ENCODE data around the gene DAZAP2.
"Not testable (repeated sequence)": the region's sequence is repeated elsewhere in the genome, so short reads cannot be mapped to it uniquely, and the experiment has no call there.

Gene DAZAP2

GRCh38 chr12:51225234-51225633 lies 13.4 kb upstream of the DAZAP2 start:
- Histone ChIP-seq H3K27me3 (ENCODE audit: control insufficient read depth in 5 of 5, insufficient read depth in 4 of 5, low read length in 5 of 5) (no peaks in the 10 kb centered on the region), H3K36me3 (ENCODE audit: control insufficient read depth in 5 of 5, insufficient read depth in 5 of 5, low read length in 5 of 5) (no peaks in the 10 kb centered on the region), H3K4me1 (ENCODE audit: control insufficient read depth in 5 of 5, insufficient read depth in 5 of 5, low read length in 5 of 5) (peaks cover 0 to 3% (median 0%) of the 10 kb centered on the region in 5 donors), H3K9ac (ENCODE audit: low read length in 5 of 5) (no peak overlapping the region), H3K9me3 (ENCODE audit: control insufficient read depth in 5 of 5, low read length in 5 of 5) (no peaks in the 10 kb centered on the region), H3K4me3 (ENCODE audit: low read depth in 1 of 5, low read length in 5 of 5) (no peak overlapping the region), H3K27ac (ENCODE audit: low read depth, low read length) (no peak overlapping the region)

DNA sequence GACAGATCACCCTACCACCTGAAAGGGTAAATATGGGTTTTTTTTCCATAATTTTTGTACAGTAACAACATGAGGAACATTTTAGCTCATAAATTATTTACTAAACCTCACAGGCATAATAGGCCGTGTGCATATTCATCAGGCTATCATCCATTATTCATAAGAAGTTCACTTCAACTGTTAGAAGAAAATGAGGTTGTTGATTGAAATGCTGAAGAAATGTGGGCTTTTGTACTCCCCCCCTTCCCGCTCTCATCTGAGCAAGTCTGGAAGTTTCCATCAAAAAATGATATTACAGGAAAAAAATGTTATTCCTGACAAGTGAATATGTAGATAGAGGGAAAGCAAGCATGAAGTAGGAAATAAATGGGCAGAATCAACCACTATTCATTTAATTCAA lies 12.9 kb upstream of the DAZAP2 start:
- H3K27ac ChIP-seq (ENCODE audit: low read depth, low read length): no peak overlapping the region
- H3K4me1 ChIP-seq (ENCODE audit: control insufficient read depth in 5 of 5, insufficient read depth in 5 of 5, low read length in 5 of 5): peaks cover 0 to 3% (median 0%) of the 10 kb centered on the region in 5 donors
- no peak overlapping the region for H3K4me3 ChIP-seq (ENCODE audit: low read depth in 1 of 5, low read length in 5 of 5)
- no peak overlapping the region for H3K9ac ChIP-seq (ENCODE audit: low read length in 5 of 5)
- H3K36me3 ChIP-seq (ENCODE audit: control insufficient read depth in 5 of 5, insufficient read depth in 5 of 5, low read length in 5 of 5): no peaks in the 10 kb centered on the region
- H3K27me3 ChIP-seq (ENCODE audit: control insufficient read depth in 5 of 5, insufficient read depth in 4 of 5, low read length in 5 of 5): no peaks in the 10 kb centered on the region
- H3K9me3 ChIP-seq (ENCODE audit: control insufficient read depth in 5 of 5, low read length in 5 of 5): no peaks in the 10 kb centered on the region

- H3K36me3 ChIP-seq (ENCODE audit: control insufficient read depth in 5 of 5, insufficient read depth in 5 of 5, low read length in 5 of 5); H3K9me3 ChIP-seq (ENCODE audit: control insufficient read depth in 5 of 5, low read length in 5 of 5); H3K9ac ChIP-seq (ENCODE audit: low read length in 5 of 5); H3K27ac ChIP-seq (ENCODE audit: low read depth, low read length); H3K4me3 ChIP-seq (ENCODE audit: low read depth in 1 of 5, low read length in 5 of 5); H3K4me1 ChIP-seq (ENCODE audit: control insufficient read depth in 5 of 5, insufficient read depth in 5 of 5, low read length in 5 of 5); H3K27me3 ChIP-seq (ENCODE audit: control insufficient read depth in 5 of 5, insufficient read depth in 4 of 5, low read length in 5 of 5): not testable (repeated sequence)
Observed at GRCh38 chr12:51227112-51227511, 11.5 kb upstream of the DAZAP2 start.

DNA sequence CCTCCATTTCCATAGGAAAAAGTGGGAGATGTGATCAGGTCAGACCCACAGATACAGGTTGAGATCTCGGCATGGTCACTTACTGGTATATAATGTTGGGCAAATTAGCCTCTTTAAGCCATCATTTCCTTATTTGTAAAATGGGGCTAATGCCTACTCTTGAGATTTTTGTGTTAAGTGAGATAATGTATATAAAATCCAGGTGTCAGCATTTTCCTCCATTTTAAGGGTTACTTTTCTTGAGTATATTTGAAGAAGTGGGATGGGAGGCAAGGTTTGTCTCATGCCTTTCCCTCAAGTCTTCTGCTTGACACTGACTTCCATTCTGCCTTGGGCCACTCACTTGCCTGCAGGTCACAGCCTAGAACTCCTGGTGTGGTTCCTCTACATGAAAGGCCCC lies 10.7 kb upstream of the DAZAP2 start:
- Histone ChIP-seq H3K27ac (ENCODE audit: low read depth, low read length) (no peak overlapping the region), H3K9me3 (ENCODE audit: control insufficient read depth in 5 of 5, low read length in 5 of 5) (no peaks in the 10 kb centered on the region), H3K4me1 (ENCODE audit: control insufficient read depth in 5 of 5, insufficient read depth in 5 of 5, low read length in 5 of 5) (no peaks in the 10 kb centered on the region), H3K9ac (ENCODE audit: low read length in 5 of 5) (no peak overlapping the region), H3K27me3 (ENCODE audit: control insufficient read depth in 5 of 5, insufficient read depth in 4 of 5, low read length in 5 of 5) (no peaks in the 10 kb centered on the region), H3K4me3 (ENCODE audit: low read depth in 1 of 5, low read length in 5 of 5) (no peak overlapping the region), H3K36me3 (ENCODE audit: control insufficient read depth in 5 of 5, insufficient read depth in 5 of 5, low read length in 5 of 5) (no peaks in the 10 kb centered on the region)

DNA sequence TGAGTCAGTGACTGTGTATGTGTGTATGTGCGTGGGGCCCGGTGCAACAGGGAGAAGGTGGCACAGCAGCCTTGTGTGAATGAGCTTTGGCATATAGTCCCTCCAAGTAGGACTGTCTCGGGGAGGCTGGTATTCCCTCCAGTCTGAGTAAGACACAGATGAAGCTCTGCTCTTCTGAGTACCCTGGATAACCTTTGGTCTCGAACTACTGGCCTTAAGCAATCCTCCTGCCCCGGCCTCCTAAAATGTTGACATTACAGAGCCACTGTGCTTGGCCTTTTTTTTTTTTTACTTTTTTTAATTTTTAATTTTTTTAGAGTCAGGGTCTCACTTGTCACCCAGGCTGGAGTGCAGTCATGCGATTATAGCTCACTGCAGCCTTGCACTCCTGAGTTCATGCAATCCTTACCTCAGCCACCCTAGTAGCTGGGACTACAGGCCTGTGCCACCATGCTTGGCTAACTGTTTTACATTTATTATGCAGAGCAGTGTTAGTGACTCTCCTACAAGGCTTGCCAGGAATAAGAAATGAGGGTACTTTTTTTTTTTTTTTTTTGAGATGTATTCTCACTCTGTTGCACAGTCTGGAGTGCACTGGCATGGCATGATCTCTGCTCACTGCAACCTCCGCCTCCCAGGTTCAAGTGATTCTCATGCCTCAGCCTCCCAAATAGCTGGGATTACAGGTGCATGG lies 9.4 kb upstream of the DAZAP2 start:
- Histone ChIP-seq H3K4me1 (ENCODE audit: control insufficient read depth in 5 of 5, insufficient read depth in 5 of 5, low read length in 5 of 5) (no peaks in the 10 kb centered on the region), H3K4me3 (ENCODE audit: low read depth in 1 of 5, low read length in 5 of 5) (no peak overlapping the region), H3K27me3 (ENCODE audit: control insufficient read depth in 5 of 5, insufficient read depth in 4 of 5, low read length in 5 of 5) (no peaks in the 10 kb centered on the region), H3K27ac (ENCODE audit: low read depth, low read length) (no peak overlapping the region), H3K9me3 (ENCODE audit: control insufficient read depth in 5 of 5, low read length in 5 of 5) (no peaks in the 10 kb centered on the region), H3K9ac (ENCODE audit: low read length in 5 of 5) (no peak overlapping the region), H3K36me3 (ENCODE audit: control insufficient read depth in 5 of 5, insufficient read depth in 5 of 5, low read length in 5 of 5) (no peaks in the 10 kb centered on the region)

GRCh38 chr12:51232642-51233041 lies 6.0 kb upstream of the DAZAP2 start:
- H3K4me3 ChIP-seq (ENCODE audit: low read depth in 1 of 5, low read length in 5 of 5): no peak overlapping the region
- H3K27ac ChIP-seq (ENCODE audit: low read depth, low read length): no peak overlapping the region
- H3K4me1 ChIP-seq (ENCODE audit: control insufficient read depth in 5 of 5, insufficient read depth in 5 of 5, low read length in 5 of 5): no peaks in the 10 kb centered on the region
- H3K9ac ChIP-seq (ENCODE audit: low read length in 5 of 5): no peak overlapping the region
- H3K9me3 ChIP-seq (ENCODE audit: control insufficient read depth in 5 of 5, low read length in 5 of 5): no peaks in the 10 kb centered on the region
- no peaks in the 10 kb centered on the region for H3K36me3 ChIP-seq (ENCODE audit: control insufficient read depth in 5 of 5, insufficient read depth in 5 of 5, low read length in 5 of 5)
- H3K27me3 ChIP-seq (ENCODE audit: control insufficient read depth in 5 of 5, insufficient read depth in 4 of 5, low read length in 5 of 5): no peaks in the 10 kb centered on the region

DNA sequence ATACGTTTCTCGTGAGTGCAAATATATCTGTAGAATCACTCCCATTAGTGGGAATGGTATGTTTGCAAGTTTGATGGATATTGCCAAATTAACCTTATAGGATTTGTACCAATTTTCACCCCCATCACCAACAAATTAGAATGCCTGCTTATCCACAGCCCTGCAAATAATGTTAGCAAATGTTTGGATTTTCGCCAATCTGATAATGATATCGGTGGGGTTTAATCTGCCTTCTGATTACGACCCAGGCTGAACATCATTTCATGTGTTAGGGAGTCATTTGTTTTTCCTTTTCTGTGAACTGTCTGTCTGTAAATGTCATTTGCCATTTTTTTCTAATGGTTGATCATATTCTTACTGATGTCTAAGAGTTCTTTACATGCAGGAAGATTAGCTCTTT lies 4.1 kb upstream of the DAZAP2 start:
- H3K27ac ChIP-seq (ENCODE audit: low read depth, low read length): no peak overlapping the region

DNA sequence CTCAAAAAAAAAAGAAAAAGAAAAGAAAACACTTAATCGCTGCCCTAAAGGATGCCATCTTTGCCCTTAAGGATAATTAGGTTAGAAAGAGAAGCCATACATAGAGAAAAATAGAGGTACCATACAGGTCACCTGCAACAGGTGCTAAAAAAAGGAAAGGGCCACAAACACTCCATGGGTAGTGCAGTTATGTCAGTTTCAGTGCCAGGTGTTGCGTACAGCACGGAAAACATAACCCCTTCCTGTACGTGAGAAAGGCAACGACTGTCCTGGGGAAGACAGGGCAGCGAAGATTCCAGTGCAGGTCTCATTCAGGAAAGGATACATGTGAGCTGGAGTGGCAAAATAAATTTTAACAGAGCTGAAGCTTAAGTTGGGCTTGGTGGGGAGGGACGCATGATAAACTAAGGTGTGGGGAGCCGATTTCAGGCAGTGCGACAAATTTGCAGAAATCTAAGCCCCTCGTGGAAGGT lies 553 bp upstream of the DAZAP2 start:
- H3K9me3 ChIP-seq (ENCODE audit: control insufficient read depth in 5 of 5, low read length in 5 of 5): no peaks in the 10 kb centered on the region
- peaks cover 0 to 35% (median 26%) of the 10 kb centered on the region in 5 donors for H3K4me1 ChIP-seq (ENCODE audit: control insufficient read depth in 5 of 5, insufficient read depth in 5 of 5, low read length in 5 of 5)
- H3K27ac ChIP-seq (ENCODE audit: low read depth, low read length): peak overlapping the region; percentile 100
- no peaks in the 10 kb centered on the region for H3K27me3 ChIP-seq (ENCODE audit: control insufficient read depth in 5 of 5, insufficient read depth in 4 of 5, low read length in 5 of 5)
- peak overlapping the region in 4 of 5 donors; percentile 52 to 100 (median 90) for H3K9ac ChIP-seq (ENCODE audit: low read length in 5 of 5)
- peak overlapping the region; percentile 97 to 100 (median 100) for H3K4me3 ChIP-seq (ENCODE audit: low read depth in 1 of 5, low read length in 5 of 5)
- peaks cover 13 to 30% (median 28%) of the 10 kb centered on the region in 5 donors for H3K36me3 ChIP-seq (ENCODE audit: control insufficient read depth in 5 of 5, insufficient read depth in 5 of 5, low read length in 5 of 5)

More for the DNA sequence above, 4.1 kb upstream of the DAZAP2 start:
- no peak overlapping the region for H3K4me3 ChIP-seq (ENCODE audit: low read depth in 1 of 5, low read length in 5 of 5)
- H3K36me3 ChIP-seq (ENCODE audit: control insufficient read depth in 5 of 5, insufficient read depth in 5 of 5, low read length in 5 of 5): no peaks in the 10 kb centered on the region
- no peak overlapping the region for H3K9ac ChIP-seq (ENCODE audit: low read length in 5 of 5)
- no peaks in the 10 kb centered on the region for H3K27me3 ChIP-seq (ENCODE audit: control insufficient read depth in 5 of 5, insufficient read depth in 4 of 5, low read length in 5 of 5)
- H3K9me3 ChIP-seq (ENCODE audit: control insufficient read depth in 5 of 5, low read length in 5 of 5): no peaks in the 10 kb centered on the region
- peaks cover 0 to 7% (median 6%) of the 10 kb centered on the region in 5 donors for H3K4me1 ChIP-seq (ENCODE audit: control insufficient read depth in 5 of 5, insufficient read depth in 5 of 5, low read length in 5 of 5)

DNA sequence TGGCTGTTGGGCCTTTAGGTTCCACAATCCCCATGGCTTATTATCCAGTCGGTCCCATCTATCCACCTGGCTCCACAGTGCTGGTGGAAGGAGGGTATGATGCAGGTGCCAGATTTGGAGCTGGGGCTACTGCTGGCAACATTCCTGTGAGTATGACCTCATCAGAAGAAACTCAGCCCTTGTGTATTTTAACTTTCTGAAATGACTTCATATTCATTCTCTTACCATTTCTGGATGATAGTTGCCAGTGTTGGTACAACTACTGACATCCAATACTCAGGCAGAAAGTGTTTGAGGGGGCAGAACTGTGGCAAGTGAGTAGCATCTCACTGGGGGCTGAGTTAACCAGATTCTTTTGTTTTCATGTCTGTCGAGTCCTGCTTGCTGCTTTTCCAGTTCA lies 2.3 kb downstream of the DAZAP2 start:
- Histone ChIP-seq H3K27me3 (ENCODE audit: control insufficient read depth in 5 of 5, insufficient read depth in 4 of 5, low read length in 5 of 5) (no peaks in the 10 kb centered on the region), H3K9me3 (ENCODE audit: control insufficient read depth in 5 of 5, low read length in 5 of 5) (no peaks in the 10 kb centered on the region), H3K9ac (ENCODE audit: low read length in 5 of 5) (peak overlapping the region in 1 of 5 donors; percentile 28), H3K4me3 (ENCODE audit: low read depth in 1 of 5, low read length in 5 of 5) (no peak overlapping the region), H3K27ac (ENCODE audit: low read depth, low read length) (peak overlapping the region; percentile 47), H3K4me1 (ENCODE audit: control insufficient read depth in 5 of 5, insufficient read depth in 5 of 5, low read length in 5 of 5) (peaks cover 0 to 47% (median 32%) of the 10 kb centered on the region in 5 donors), H3K36me3 (ENCODE audit: control insufficient read depth in 5 of 5, insufficient read depth in 5 of 5, low read length in 5 of 5) (peaks cover 15 to 52% (median 39%) of the 10 kb centered on the region in 5 donors)

DNA sequence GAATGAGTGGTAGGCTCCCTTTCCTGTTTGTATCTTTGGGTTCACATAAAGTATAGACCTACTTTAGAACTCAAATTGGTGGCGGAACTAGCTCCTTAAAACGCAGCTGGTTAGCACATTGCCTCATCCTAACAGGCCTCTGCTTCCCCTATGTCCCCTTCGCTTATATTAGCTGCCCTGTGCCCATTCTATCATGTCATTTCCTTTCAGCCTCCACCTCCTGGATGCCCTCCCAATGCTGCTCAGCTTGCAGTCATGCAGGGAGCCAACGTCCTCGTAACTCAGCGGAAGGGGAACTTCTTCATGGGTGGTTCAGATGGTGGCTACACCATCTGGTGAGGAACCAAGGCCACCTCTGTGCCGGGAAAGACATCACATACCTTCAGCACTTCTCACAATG lies 3.5 kb downstream of the DAZAP2 start:
- no peaks in the 10 kb centered on the region for H3K9me3 ChIP-seq (ENCODE audit: control insufficient read depth in 5 of 5, low read length in 5 of 5)
- H3K4me1 ChIP-seq (ENCODE audit: control insufficient read depth in 5 of 5, insufficient read depth in 5 of 5, low read length in 5 of 5): peaks cover 3 to 57% (median 44%) of the 10 kb centered on the region in 5 donors
- no peaks in the 10 kb centered on the region for H3K27me3 ChIP-seq (ENCODE audit: control insufficient read depth in 5 of 5, insufficient read depth in 4 of 5, low read length in 5 of 5)
- H3K9ac ChIP-seq (ENCODE audit: low read length in 5 of 5): no peak overlapping the region
- H3K36me3 ChIP-seq (ENCODE audit: control insufficient read depth in 5 of 5, insufficient read depth in 5 of 5, low read length in 5 of 5): peaks cover 15 to 52% (median 39%) of the 10 kb centered on the region in 5 donors
- H3K27ac ChIP-seq (ENCODE audit: low read depth, low read length): no peak overlapping the region
- H3K4me3 ChIP-seq (ENCODE audit: low read depth in 1 of 5, low read length in 5 of 5): no peak overlapping the region

Measured in subcutaneous abdominal adipose tissue (tissue), 5 donors.